Karpas-422 (cell line): ENCODE data around the gene MYOG. TPM values are rescaled to one million over a fixed set of nuclear protein-coding genes. Genes with fewer than 3 reads are reported as not detected.

Experiments used
- DNase-seq: peaks from one replicate; pipeline ENCODE4 v3.0.0-alpha.2; 2015
- H2AFZ ChIP-seq: fragments of 200-600 bp; sonication (generic); 2 replicates; pipeline ENCODE4 v1.6.1; 2014; ENCODE audit warnings: antibody characterized with exemption, low read length, mixed read lengths
- H3K27ac ChIP-seq: fragments of 200-600 bp; sonication (generic); 2 replicates; pipeline ENCODE4 v1.5.1; 2014; ENCODE audit warnings: mild to moderate bottlenecking, low read length, moderate library complexity
- H3K27me3 ChIP-seq: fragments of 200-600 bp; sonication (generic); 2 replicates; pipeline ENCODE4 v1.6.1; 2014; ENCODE audit warnings: low read length, mixed read lengths
- H3K36me3 ChIP-seq: fragments of 200-600 bp; sonication (generic); 2 replicates; pipeline ENCODE4 v1.6.1; 2014; ENCODE audit warnings: low read length, mixed read lengths; ENCODE audit not compliant: insufficient read depth
- H3K4me1 ChIP-seq: fragments of 200-600 bp; sonication (generic); 2 replicates; pipeline ENCODE4 v1.6.1; 2014; ENCODE audit warnings: mild to moderate bottlenecking, low read length, mixed read lengths
- H3K4me2 ChIP-seq: fragments of 200-600 bp; sonication (generic); 2 replicates; pipeline ENCODE4 v1.6.1; 2014; ENCODE audit warnings: low read length, low read depth, mild to moderate bottlenecking; ENCODE audit not compliant: poor library complexity, severe bottlenecking
- H3K4me3 ChIP-seq: fragments of 200-600 bp; sonication (generic); 2 replicates; pipeline ENCODE4 v1.5.1; 2014; ENCODE audit warnings: mild to moderate bottlenecking, antibody characterized with exemption, low read length, mixed read lengths
- H3K79me2 ChIP-seq: fragments of 200-600 bp; sonication (generic); 2 replicates; pipeline ENCODE4 v1.6.1; 2014; ENCODE audit warnings: mild to moderate bottlenecking, low read length, mixed read lengths
- H3K9ac ChIP-seq: fragments of 200-600 bp; sonication (generic); 2 replicates; pipeline ENCODE4 v1.6.0; 2014; ENCODE audit warnings: low read length
- H3K9me2 ChIP-seq: fragments of 200-600 bp; sonication (generic), shearing (Covaris generic); replicated peaks from 2 replicates; pipeline ENCODE4 v1.6.0; 2014; ENCODE audit warnings: mild to moderate bottlenecking, low read length, moderate library complexity; ENCODE audit not compliant: insufficient read depth
- H3K9me3 ChIP-seq: fragments of 300-700, 200-600 bp; sonication (generic); 2 replicates; pipeline ENCODE4 v1.6.1; 2014; ENCODE audit warnings: low read length, mixed read lengths
- H4K20me1 ChIP-seq: fragments of 200-600 bp; sonication (generic); 2 replicates; pipeline ENCODE4 v1.6.1; 2014; ENCODE audit warnings: mild to moderate bottlenecking, antibody characterized with exemption, low read length, low read depth; ENCODE audit not compliant: insufficient read depth
- total RNA-seq: library from RNA; depleted of rRNA; stranded (reverse); fragments of >200 nt; shearing (Covaris generic); gene quantifications from 2 replicates; pipeline ENCODE4 v1.2.3, GENCODE V29; 2014; ENCODE audit warnings: low replicate concordance

The MYOG gene
- total RNA-seq, 1 experiment from 2014 or later: not detected

- Histone ChIP-seq H3K9me3 (no peaks in the 10 kb centered on the region), H3K27me3 (no peaks in the 10 kb centered on the region), H3K4me3 (no peak overlapping the region), H3K4me1 (peaks cover 14% of the 10 kb centered on the region), H3K4me2 (no peak overlapping the region), H2AFZ (no peak overlapping the region), H3K79me2 (no peaks in the 10 kb centered on the region), H3K9me2 (no peaks in the 10 kb centered on the region), H3K27ac (no peak overlapping the region), H3K36me3 (no peaks in the 10 kb centered on the region), H3K9ac (no peak overlapping the region), H4K20me1 (no peaks in the 10 kb centered on the region)
- DNase-seq: no peak
Observed at GRCh38 chr1:203089001-203089650, 3.3 kb upstream of the MYOG start.

GRCh38 chr1:203088441-203088840 is 2.6 kb upstream of the MYOG start:
- Histone ChIP-seq H3K4me1 (peaks cover 14% of the 10 kb centered on the region), H4K20me1 (no peaks in the 10 kb centered on the region), H3K27me3 (no peaks in the 10 kb centered on the region), H3K4me3 (no peak overlapping the region), H3K9me3 (no peaks in the 10 kb centered on the region), H3K9ac (no peak overlapping the region), H3K79me2 (no peaks in the 10 kb centered on the region), H2AFZ (no peak overlapping the region), H3K27ac (no peak overlapping the region), H3K36me3 (no peaks in the 10 kb centered on the region), H3K9me2 (no peaks in the 10 kb centered on the region), H3K4me2 (no peak overlapping the region)
- no peak for DNase-seq

- H3K9ac ChIP-seq: no peak overlapping the region
- no peaks in the 10 kb centered on the region for H3K79me2 ChIP-seq
- H4K20me1 ChIP-seq: no peaks in the 10 kb centered on the region
- H3K4me2 ChIP-seq: no peak overlapping the region
- no peaks in the 10 kb centered on the region for H3K27me3 ChIP-seq
- no peaks in the 10 kb centered on the region for H3K36me3 ChIP-seq
- DNase-seq: no peak
- H3K4me3 ChIP-seq: no peak overlapping the region
- H3K9me3 ChIP-seq: no peaks in the 10 kb centered on the region
- no peak overlapping the region for H2AFZ ChIP-seq
- H3K4me1 ChIP-seq: peaks cover 17% of the 10 kb centered on the region
- H3K9me2 ChIP-seq: no peaks in the 10 kb centered on the region
- no peak overlapping the region for H3K27ac ChIP-seq
Observed at GRCh38 chr1:203086992-203087763, 1.4 kb upstream of the MYOG start.

DNA sequence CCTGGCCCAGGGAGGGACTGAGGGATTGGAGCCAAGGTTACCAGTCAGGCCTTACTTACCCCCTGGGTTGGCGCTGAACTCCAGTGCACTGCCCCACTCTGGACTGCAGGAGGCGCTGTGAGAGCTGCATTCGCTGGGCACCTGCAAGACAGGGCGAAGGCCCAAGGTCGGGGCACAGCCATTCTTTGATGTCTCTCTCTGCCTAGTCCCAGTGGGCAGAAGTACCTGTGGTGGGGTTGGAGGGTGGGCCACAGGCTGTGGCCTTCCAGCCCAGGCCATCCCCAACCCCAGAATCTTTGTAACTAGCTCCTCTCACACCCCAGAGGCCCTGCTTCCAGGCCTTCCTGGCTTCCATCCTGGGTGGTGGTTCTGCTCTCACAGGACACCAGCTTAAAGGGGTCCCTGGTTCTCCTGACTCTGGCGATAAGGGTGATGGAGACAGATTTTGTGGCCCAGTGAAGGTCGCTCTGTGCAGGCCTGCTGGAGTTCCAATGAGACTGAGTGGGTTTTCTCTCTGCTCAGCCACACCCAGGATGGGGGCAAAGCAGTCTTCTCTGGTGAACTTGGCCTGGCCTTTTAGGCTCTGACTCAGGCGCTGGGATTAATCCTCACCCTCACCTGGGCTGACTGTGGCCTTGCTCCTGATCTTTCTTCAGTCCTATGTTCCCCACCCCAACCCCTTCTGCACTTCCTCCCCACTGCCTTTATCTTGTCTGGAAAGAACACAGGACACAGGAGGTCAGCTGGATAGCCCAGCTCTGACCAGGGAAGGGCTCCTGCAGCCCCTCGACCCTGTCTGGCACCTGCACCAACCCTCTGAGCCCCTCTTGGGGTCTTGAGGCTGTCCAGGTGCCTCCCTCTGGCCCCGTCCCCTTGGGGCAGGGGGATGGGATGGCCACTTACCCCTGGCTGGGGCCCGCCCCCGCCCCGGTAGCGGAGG is 954 bp downstream of the MYOG start:
- H2AFZ ChIP-seq: peak overlapping the region; percentile 32; the same call in 1 of the 2 replicates
- H3K9me3 ChIP-seq: no peaks in the 10 kb centered on the region
- no peaks in the 10 kb centered on the region for H3K79me2 ChIP-seq
- H3K9ac ChIP-seq: no peak overlapping the region
- H3K9me2 ChIP-seq: no peaks in the 10 kb centered on the region
- H3K27ac ChIP-seq: no peak overlapping the region
- H3K4me2 ChIP-seq: no peak overlapping the region
- no peaks in the 10 kb centered on the region for H3K36me3 ChIP-seq
- no peak overlapping the region for H3K4me3 ChIP-seq
- H3K27me3 ChIP-seq: no peaks in the 10 kb centered on the region
- DNase-seq: peak; percentile 91
- H3K4me1 ChIP-seq: peaks cover 6% of the 10 kb centered on the region
- no peaks in the 10 kb centered on the region for H4K20me1 ChIP-seq

GRCh38 chr1:203083463-203083921 is 2.3 kb downstream of the MYOG start:
- Histone ChIP-seq H3K27me3 (no peaks in the 10 kb centered on the region), H3K27ac (no peak overlapping the region), H3K36me3 (no peaks in the 10 kb centered on the region), H3K9ac (no peak overlapping the region), H3K79me2 (no peaks in the 10 kb centered on the region), H4K20me1 (no peaks in the 10 kb centered on the region), H3K9me3 (no peaks in the 10 kb centered on the region), H3K4me1 (0 out of 2 replicates have a peak, but pooled peaks cover 3% of the 10 kb centered on the region), H3K9me2 (no peaks in the 10 kb centered on the region), H3K4me2 (no peak overlapping the region), H2AFZ (no peak overlapping the region), H3K4me3 (no peak overlapping the region)
- DNase-seq: peak; percentile 49

GRCh38 chr1:203082571-203083462 is 3.0 kb downstream of the MYOG start:
- H3K9me3 ChIP-seq: no peaks in the 10 kb centered on the region
- H3K79me2 ChIP-seq: no peaks in the 10 kb centered on the region
- H3K4me2 ChIP-seq: no peak overlapping the region
- no peak overlapping the region for H3K4me3 ChIP-seq
- H3K9me2 ChIP-seq: no peaks in the 10 kb centered on the region
- no peak overlapping the region for H2AFZ ChIP-seq
- H3K4me1 ChIP-seq: 0 out of 2 replicates have a peak, but pooled peaks cover 3% of the 10 kb centered on the region
- H3K27ac ChIP-seq: no peak overlapping the region
- DNase-seq: no peak
- no peaks in the 10 kb centered on the region for H4K20me1 ChIP-seq
- H3K9ac ChIP-seq: no peak overlapping the region
- no peaks in the 10 kb centered on the region for H3K27me3 ChIP-seq
- no peaks in the 10 kb centered on the region for H3K36me3 ChIP-seq

DNA sequence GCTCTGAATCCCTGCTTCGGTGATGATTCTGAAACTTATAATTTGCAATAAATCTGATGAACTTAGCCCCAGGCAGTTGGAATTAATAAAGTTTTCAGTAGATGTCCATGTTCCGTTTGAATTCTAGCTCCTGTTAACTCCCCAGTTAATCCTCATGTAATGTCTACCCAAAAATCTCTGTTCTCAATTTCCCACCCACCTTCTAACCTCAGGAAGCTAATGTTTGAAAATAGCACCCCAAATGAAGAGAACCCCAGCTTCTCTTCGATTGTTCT is 3.6 kb downstream of the MYOG start:
- no peaks in the 10 kb centered on the region for H3K9me3 ChIP-seq
- no peaks in the 10 kb centered on the region for H4K20me1 ChIP-seq
- H3K9me2 ChIP-seq: no peaks in the 10 kb centered on the region
- no peaks in the 10 kb centered on the region for H3K27me3 ChIP-seq
- DNase-seq: no peak
- H2AFZ ChIP-seq: no peak overlapping the region
- H3K4me2 ChIP-seq: no peak overlapping the region
- no peak overlapping the region for H3K9ac ChIP-seq
- H3K4me3 ChIP-seq: no peak overlapping the region
- 0 out of 2 replicates have a peak, but pooled peaks cover 3% of the 10 kb centered on the region for H3K4me1 ChIP-seq
- no peaks in the 10 kb centered on the region for H3K36me3 ChIP-seq
- no peak overlapping the region for H3K27ac ChIP-seq
- no peaks in the 10 kb centered on the region for H3K79me2 ChIP-seq
